OCI-LY3 (cell line): Measurements from ENCODE around the gene OR52E8.

ENCODE experiments used
- CTCF ChIP-seq: fragments of 200-600, 300-600 bp; sonication (generic); IDR thresholded peaks from 2 replicates; pipeline ENCODE4 v1.5.1; 2014; ENCODE audit warnings: antibody characterized with exemption, low read length, low read depth
- EZH2phosphoT487 ChIP-seq: fragments of 200-600 bp; shearing (Covaris generic); IDR thresholded peaks from 2 replicates; pipeline ENCODE4 v1.6.1; 2018; ENCODE audit warnings: antibody characterized with exemption, mixed run types, low read depth

DNA sequence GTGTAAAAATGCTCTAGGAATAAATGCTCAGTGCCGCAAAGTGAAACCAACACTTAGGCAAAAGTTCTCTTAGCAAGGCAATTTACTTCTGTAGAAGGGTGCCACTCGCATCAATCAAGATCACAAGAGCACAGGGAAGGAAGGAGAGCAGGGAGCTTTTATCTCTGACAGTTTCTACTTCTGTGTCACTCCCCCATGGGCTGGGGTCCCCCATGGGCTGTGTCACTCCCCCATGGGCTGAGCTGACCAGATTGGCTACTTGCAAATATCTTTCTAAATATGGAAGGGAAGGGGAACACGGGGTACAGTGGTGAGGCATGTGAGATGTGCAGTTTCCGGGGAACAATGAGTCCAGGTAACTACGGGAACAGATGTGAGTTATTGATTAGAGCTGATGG is 48.4 kb downstream of the OR52E8 start:
- TF ChIP-seq CTCF: no peak
- TF ChIP-seq EZH2phosphoT487: no peak
